Stimulated activated CD8-positive, alpha-beta memory T cell treated with anti-CD3 and anti-CD28 coated beads, Interleukin-2, amount 100 ng/mL, for 1 hour (primary cell): ENCODE measurements around the gene MEMO1.
"Not testable (repeated sequence)": the region's sequence is repeated elsewhere in the genome, so short reads cannot be mapped to it uniquely, and the experiment has no call there.

ENCODE experiments used
- DNase-seq, 2 donors: peaks; one replicate each; pipeline ENCODE4 v3.0.0-alpha.2; 2020; ENCODE audit warnings: low read depth in 2 of 2

Gene MEMO1

DNA sequence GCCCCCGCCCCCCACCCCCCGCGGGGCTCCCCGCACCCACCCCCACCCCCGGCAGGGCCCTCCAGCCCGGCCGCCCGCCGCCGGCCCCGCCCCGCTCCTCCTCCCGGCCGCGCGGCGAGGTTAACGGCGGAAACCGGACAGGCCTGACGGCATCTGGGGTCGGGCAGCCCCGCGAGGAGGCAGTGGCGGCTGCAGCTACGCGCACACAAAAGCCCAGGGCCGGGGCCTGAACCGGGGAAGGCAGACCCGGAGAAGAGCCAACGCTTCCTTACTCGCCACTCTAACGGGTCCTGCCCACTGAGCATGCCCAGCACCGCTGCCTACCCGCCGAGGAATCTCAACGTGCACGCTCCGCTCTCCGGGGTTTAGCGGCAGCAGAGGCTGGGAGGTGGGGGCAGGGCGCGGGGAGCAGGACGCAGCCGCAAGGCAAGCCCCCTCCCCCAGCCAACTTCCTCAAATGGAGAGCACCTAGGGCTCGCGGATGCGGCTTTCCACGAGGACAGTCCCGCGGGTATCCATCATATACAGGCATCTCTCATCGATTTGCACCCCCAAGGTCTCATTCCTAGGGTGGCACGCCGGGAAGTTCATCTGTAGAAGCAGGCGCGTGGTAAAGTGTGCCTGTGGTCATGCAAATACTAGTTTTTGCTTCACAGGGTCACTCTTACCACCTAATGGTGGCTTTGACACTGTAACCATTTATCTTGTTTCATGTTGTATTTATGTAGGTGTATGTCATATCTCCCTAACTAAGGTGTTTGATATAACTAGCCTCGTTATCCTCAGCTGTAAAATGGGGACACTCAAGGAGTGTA is at the start of gene MEMO1:
TSS of gene MEMO1 (minus strand) at position 339 of the 815 bp plus-strand sequence. CDS start 761 bp downstream, outside the sequence.
- DNase-seq, result peak; percentile 70 to 83

GRCh38 chr2:32060266-32060665 is 49.5 kb upstream of the MEMO1 start:
- DNase-seq, result no peak

GRCh38 chr2:32058130-32058529 is 47.3 kb upstream of the MEMO1 start:
- no peak for DNase-seq

- not testable (repeated sequence) for DNase-seq
These were observed 43.8 kb upstream of the MEMO1 start for GRCh38 chr2:32054583-32054982.

GRCh38 chr2:32051836-32052439 is 41.1 kb upstream of the MEMO1 start:
- no peak for DNase-seq

GRCh38 chr2:32043561-32043960 is 32.8 kb upstream of the MEMO1 start:
- no peak for DNase-seq

DNA sequence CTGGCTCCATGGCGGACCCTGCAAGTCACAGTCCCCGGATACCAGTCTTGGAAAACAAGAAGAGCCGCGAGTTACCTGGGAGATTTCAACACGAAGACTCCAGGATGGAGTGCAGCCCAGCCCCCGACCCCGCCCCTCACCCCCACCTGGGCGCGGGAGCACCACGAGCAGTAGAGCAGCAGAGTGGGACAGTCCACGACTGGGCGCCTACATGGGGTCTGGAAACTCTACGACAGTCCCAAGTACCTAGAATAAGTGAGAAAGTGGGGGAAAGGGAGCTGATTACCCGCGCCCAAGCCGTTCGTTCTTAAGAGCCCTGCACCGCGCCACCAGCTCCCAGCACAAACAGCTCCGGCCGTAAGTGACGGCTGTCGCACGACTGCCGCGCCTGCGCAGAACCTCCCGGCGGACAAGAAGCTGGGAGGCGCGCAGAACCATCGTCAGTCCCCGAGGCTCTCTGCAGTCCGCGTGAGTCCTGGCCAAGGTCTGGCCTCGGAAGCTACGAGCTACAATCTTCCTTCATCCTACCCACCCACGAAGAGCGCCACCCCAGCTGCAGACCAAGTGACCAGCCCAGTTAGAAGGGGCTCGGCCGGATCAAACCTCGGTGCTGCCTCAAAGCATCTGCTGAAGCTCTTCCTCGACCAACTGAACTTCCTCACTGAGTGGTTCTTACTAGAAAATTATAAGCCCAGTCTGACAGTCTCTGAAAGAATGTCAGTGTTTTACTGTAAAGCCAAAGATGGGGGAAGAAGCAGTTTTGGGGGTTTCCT is 28.8 kb upstream of the MEMO1 start, which contains the start of gene DPY30:
TSS of gene DPY30 (minus strand) at position 359 of the 773 bp plus-strand sequence. CDS start at position 10, 349 bp downstream.
- peak; percentile 77 to 82 for DNase-seq

DNA sequence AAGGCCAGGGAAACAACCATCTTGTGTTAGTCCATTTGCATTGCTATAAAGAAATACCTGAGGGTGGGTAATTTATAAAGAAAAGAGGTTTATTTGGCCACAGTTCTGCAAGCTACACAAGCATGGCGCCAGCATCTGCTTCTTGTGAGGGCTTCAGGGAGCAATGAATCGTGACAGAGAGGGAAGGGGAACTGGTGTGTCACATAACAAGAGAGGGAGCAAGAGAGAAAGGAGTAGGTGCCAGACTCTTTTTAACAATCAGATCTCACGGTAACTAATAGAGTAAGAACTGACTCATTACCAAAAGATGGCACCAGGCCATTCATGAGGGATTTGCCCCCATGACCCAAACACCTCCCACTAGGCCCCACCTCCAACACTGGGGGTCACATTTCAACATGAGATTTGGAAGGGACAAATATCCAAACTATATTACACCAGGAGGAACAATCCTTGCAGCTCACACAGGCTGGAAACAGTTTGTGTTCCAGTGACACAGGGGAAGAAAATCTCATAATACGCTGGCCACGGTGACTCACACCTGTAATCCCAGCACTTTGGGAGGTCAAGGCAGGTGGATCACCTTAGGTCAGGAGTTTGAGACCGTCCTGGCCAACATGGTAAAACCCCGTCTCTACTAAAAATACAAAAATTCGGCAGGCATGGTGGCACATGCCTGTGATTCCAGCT is 23.5 kb upstream of the MEMO1 start:
- not testable (repeated sequence) for DNase-seq

- DNase-seq, result not testable (repeated sequence)
These were observed 8.1 kb upstream of the MEMO1 start for GRCh38 chr2:32018789-32019482.

DNA sequence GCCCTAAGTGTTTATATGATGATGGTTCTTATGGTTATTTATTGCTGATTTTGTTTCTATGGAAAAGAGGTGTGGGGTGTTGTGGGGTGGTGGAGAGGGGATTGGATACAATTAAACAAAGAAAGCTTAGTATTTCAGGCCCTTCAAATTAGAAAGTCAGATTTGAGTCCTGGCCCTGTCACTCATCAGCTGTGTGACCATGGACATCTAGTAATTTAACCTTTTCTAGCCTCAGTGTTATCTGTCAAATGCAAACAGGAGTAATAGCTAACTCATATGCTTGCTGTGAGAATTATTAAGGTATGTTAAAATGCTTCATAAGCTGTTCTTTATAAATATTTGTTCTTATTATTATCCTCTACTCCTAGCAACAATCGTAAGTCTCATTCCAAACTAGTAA is 2.1 kb upstream of the MEMO1 start:
- no peak for DNase-seq

- no peak for DNase-seq
These were observed 715 bp upstream of the MEMO1 start for GRCh38 chr2:32011485-32011960.

- DNase-seq, result peak; percentile 27 to 47
These were observed 533 bp downstream of the MEMO1 start for GRCh38 chr2:32010280-32010669.

DNA sequence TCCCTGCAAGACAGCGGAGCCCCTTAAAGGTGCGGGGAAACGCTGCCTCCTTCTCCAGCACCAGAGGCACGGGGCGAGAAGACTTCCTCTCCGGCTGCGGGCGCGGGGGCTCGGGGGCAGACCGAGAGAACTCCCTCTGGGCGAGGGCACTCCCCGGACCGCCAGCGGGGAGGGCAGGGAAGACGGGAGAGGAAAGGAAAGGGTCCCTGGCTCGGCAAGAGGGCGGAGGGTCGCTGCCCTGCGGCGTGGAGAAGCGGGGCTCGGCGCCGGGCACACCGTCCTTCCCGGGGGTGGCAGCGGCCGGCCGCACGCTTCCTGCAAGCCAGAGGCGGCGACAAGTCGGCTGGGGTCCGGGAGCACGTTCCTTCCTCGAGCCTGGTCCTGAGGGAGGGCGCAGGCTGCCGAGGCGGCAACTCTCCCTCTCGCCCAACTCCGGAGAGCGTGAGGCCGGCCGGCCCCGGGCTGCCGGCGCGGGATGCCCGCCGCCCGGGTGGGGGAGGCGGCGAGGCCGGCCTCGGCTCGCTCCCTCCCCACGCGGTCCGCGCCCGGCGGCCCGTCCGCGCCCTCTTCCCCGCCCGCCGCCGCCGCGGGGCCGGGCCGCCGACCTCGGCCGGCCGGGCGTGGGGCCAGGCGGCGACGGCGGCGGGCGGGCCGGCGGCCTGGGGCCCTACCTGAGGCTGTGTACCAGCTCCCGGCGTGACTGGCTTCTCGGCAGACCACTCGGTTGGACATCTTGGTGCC is 1.1 kb downstream of the MEMO1 start:
- DNase-seq, result peak in 1 of 2 donors; percentile 8

- no peak for DNase-seq
These were observed 1.8 kb downstream of the MEMO1 start for GRCh38 chr2:32008805-32009515.

DNA sequence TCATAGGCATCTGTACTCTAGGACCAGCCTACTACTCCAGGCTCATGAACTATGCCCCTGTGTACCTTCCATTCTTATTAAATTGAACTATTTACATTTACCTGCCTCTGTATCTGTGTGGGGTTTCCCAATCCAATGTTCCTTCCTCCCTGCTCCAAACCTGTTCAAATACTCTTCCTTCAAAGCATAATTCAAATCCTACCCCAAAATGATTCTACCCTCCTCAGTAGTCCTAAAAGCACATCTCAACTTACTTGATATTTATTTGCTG is 3.8 kb downstream of the MEMO1 start:
- DNase-seq, result no peak

DNA sequence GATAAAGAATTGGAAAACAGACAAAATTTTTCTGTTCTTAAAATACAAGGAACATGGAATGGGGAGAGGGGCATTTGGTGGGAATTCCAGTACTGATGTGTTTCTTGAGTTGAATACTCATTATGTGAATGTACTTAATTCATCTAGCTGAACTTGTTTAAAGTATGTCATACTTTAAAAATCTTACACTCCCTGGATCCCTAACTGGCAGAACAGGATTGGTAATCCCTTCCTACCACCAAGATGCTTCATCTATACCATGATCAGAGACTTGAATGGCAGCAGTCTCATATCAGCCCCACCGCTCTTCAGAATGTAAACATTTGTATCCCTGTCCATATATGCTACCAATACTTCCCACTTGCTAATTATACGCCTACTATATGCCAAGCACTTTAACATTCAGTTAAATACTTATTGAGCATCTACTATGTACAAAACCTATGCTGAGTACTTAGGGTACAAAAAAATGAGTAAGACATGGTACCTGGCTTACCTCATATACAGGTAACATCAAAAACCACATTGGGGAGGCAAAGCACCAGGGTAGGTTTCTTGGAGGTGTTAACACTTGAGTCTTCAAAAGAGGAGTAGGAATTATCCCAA is 5.3 kb downstream of the MEMO1 start:
- no peak for DNase-seq

DNA sequence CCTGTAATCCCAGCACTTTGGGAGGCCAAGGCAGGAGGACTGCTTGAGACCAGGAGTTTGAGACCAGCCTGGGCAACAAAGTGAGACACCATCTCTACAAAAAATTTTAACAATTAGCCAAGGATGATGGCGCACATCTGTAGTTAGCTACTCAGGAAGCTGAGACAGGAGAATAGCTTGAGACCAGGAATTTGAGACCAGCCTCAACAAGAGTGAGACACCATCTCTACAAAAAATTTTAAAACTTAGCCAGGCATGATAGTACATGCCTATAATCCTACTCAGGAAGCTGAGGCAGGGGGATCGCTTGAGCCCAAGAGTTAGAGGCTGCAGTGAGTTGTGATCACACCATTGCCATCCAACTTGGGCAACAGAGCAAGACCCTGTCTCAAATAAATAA is 7.0 kb downstream of the MEMO1 start:
- no peak for DNase-seq

DNA sequence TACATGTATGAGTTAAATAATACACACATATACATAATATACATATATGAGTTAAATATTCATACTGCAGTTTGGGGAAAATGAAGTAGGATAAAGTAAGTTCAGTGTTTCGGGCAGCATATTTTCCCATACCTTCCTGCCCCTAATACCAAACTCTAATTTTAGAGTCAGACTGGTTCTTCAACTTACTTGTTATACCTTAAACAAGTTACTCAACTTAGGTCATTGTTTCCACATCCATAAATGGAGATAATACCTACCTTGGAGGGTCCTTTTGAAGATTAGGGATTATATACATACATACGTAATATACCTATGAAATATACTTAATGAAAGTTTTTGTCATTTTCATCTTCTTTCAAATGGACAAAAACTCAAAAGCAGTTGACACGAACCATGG is 8.4 kb downstream of the MEMO1 start:
- DNase-seq, result no peak

- no peak for DNase-seq
These were observed 11.4 kb downstream of the MEMO1 start for GRCh38 chr2:31999438-31999837.
